COR-L47 (cell line): ENCODE data around the gene MCM9.

Experiments used
- DNase-seq: peaks from one replicate; lab custom pipeline; 2025; lab: John Stamatoyannopoulos, UW

The MCM9 gene

DNA sequence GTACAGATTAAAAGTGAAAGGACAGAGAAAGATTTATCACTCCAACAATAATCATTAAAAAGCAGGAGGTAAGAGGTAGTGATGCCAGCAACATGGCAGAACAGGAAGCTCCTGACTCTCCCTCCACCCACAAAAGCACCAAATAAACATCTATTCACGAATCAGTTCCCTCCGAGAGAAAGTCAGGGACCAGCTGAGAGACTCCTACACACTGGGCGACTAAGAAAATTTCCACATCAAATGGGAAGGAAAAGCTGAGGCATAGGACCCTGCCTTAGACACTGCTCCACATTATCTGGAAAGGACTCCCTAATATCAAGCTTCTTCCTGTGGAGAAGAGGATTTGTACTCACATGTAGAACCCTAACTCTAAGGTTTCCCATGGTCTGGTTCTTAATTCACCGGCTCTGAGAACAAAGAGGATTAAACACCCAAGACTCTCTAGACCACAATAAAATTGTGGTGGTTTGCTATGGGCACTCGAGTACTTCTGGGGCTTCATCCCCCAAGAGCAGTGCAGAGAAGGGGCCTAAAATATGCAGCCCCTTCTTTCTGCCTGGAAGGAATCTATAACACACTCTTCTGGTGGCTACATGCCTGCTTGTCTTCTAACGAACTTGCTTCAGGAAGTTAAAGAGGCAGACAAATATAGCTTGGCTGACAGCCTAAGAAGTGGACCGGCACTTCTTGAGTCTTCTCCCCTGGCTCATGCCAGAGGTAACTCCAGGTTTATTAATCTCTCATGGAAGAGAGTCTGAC, 70.4 kb downstream of the MCM9 start:
- DNase-seq, result no peak

- DNase-seq, result no peak
Observed at GRCh38 chr6:118862443-118862842, 72.5 kb downstream of the MCM9 start.

DNA sequence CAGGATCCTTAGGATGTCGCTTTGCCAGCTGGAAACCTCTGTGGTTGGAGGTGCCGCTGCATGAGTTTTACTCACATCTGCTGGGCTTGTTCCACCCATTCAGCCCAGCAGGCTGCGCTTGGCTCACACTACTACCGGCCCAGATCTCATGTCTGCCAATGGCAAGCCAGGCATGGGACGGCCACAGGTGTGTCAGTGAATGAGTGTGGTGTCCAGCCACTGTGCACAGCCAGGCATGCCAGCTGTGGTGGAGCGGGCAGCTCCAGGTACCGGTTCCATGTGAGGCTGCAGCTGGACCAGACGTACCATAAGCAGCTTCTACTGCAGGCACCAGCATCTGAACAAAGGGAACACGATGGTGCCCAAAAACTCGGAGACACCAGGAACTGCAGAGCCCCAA, 74.1 kb downstream of the MCM9 start:
- no peak for DNase-seq

DNA sequence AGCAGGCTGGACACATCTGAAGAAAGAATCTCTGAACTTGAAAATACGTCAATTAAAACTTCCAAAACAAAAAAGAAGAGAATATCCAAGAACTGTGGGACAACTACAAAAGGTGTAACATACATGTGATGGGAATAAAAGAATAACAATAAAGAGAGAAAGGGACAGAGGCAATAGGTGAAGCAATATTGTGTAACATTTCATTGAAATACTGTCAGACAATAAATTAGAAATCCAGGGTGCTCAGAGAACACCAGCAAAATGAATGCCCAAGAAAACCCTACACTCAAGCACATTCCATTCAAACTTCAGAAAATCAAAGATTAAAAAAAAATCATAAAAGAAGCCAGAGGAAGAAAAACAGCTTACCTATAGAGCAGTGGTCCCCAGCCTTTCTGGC, 74.6 kb downstream of the MCM9 start:
- DNase-seq, result no peak

GRCh38 chr6:118859517-118860064, 75.4 kb downstream of the MCM9 start:
- DNase-seq, result no peak

GRCh38 chr6:118856301-118856700, 78.7 kb downstream of the MCM9 start:
- DNase-seq, result no peak

GRCh38 chr6:118853408-118853807, 81.6 kb downstream of the MCM9 start:
- no peak for DNase-seq

- no peak for DNase-seq
Observed at GRCh38 chr6:118844915-118845314, 90.0 kb downstream of the MCM9 start.

DNA sequence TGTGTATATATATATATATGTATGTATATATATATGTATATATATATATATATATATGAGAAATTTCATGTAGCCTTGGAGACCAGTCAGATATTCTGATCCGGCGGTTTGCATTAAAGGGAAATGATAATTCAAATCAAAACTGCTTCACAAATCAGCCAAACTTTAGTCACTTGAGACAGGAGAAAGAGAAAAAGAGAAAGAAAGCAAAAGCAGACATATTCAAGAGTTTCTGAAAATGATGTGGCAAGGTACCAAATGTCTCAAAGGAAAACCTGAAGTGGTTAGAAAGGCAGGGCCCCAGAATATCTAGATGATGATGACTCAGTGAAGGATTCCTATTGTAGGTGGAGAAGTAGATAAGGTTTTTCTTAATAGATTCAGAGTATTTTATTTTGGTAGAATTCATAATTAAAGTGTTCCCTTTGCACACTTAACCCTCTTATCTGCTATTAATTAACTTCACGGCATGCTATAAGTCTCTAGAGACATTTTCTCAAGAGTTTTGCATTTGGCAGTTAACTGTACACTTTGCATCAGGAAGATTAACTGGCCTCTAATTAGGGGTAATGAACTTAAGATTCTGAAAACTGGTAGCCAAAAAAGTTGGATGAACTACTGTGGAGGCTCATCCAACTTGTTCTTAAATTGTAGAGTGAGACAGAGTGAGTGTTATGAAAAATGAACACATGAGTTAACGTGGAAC, 91.1 kb downstream of the MCM9 start:
- DNase-seq, result no peak

DNA sequence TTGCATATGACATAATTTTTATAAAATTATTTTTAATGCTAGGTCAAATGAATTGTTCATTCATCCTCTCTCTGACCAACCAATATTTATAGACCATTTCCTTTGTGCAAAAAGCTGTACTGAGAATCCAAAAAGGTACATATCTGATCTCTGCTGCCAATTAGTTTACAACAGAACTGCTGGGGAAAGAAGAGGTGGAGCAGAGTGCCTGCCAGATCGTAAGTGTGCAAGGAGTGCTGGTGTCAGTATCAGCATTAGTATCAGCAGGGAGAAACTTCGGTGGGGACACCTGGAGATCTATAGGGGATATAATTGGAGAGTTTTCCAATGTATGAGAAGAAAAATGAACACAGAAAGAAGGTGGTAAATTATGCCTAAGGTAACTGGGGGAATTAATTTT, 104.3 kb downstream of the MCM9 start:
- DNase-seq, result no peak

DNA sequence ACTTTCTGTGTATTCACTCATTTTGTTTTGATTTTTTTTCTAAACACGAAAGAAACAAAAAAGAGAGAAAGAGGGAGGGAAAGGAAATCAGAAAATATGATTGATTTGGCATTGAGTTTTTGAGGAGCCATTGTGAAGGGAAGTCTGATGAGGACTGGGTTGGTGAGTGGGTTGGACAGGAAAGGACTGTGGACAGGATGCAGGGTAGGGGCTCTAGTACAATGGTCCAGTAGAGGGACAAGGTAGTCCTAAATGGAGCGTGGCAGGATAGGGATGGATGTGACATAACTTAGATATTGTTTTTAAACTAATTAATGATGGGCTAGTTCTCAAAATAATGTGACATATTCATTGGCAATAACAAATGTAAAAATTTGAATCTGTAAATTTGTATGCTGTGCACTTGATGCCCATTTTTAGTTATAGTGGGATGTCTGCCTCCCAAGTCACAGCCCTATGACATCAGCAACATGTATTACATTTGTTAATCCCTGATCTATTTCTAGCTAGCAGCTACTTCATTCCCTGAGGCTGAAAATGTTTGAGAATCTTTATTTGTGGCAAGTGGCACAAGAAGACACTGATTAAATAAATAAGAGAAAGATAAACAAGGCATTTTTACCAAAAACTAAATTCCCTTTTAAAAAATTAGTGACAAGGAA, 105.0 kb downstream of the MCM9 start:
- no peak for DNase-seq

GRCh38 chr6:118826096-118826495, 108.9 kb downstream of the MCM9 start:
- no peak for DNase-seq

GRCh38 chr6:118825661-118826060, 109.3 kb downstream of the MCM9 start:
- DNase-seq, result no peak

DNA sequence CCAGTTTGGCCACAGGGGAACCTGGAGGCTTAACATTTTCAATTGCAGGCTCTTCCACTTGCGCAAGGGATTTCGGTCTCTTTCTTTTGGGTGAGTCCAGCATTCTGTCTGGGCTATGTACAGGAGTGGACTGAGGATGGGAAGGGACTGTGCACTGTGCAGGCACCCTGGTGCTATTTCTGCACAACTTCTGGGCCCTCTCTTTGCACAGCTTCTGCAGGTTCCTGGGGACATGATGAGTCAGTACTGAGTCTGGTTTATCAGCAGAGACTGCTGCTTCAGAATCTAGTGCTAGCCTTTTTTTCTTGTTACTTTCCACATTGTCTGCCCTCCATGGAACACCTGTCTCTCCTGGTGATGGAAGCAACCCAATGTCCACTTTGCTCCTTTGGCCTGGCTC, 119.5 kb downstream of the MCM9 start:
- no peak for DNase-seq

- DNase-seq, result no peak
Observed at GRCh38 chr6:118813775-118814174, 121.2 kb downstream of the MCM9 start.

- DNase-seq, result no peak
Observed at GRCh38 chr6:118812970-118813369, 122.0 kb downstream of the MCM9 start.

GRCh38 chr6:118810420-118811027, 124.4 kb downstream of the MCM9 start:
- DNase-seq, result no peak

- no peak for DNase-seq
Observed at GRCh38 chr6:118808793-118809638, 125.9 kb downstream of the MCM9 start.

- no peak for DNase-seq
Observed at GRCh38 chr6:118804091-118804490, 130.9 kb downstream of the MCM9 start.

DNA sequence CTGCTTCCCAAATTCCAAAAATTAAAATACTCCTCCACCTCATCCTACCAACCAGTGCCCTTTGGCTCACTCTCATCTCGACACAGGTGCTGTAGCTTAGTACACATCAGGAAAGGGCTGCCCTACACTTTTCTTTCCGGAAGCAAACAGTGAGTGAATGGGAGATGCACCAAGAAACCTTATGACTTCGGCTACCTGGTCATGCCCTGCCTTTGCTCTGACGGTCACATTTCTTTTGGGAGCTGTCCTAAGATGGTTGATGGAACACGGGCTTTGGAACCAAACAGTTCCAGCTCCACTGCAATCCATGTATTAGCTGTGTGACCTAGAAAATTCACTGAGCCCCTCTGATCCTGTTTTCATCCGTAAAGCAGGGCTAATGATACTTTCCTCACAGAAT, 133.7 kb downstream of the MCM9 start:
- no peak for DNase-seq

DNA sequence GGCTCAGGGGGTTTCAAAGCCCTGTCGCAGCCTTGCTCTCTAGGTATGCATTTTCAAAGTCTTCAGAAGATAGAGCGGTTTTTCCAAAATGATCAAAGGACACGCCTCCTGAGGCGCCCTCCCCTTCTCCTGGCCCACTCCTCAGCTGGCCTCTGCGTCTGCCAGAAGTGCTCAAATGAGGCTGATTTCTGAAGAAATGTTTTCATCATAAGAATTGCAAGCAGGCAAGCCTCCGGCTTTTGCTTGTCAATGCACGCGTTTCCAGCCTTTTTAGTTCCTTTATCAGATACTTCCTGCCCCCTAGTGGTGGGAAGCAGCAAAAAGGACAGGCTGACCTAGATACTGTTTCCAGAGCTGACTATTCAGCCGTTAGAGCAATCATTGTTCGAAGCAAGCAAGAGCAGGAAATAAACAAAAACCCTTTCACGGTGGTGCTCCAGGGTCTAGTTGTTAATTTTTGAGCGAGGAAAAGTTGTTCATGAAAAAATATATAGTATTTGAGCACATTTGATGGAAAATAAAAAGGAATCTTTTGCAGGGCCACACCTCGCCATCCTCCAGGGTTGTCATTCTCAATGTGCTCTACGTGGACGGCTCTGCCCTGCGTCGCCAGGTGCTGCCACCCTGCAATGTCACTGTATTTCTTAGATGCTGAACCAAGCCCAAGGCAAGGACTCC, 134.4 kb downstream of the MCM9 start:
- peak; percentile 60 for DNase-seq
